Ectodermal cell (in vitro differentiated cells): ENCODE results near the gene ZFAND3.

Source experiments
- H3K27ac ChIP-seq: 2 replicates; pipeline ENCODE4 v1.7.0; 2013; ENCODE audit warnings: mild to moderate bottlenecking, low read depth, low read length; ENCODE audit not compliant: insufficient read depth, poor library complexity, severe bottlenecking
- H3K27me3 ChIP-seq: 2 replicates; pipeline ENCODE4 v1.7.0; 2013; ENCODE audit warnings: mild to moderate bottlenecking, low read length; ENCODE audit not compliant: insufficient read depth, control insufficient read depth, poor library complexity, severe bottlenecking
- H3K36me3 ChIP-seq: one replicate; pipeline ENCODE4 v1.7.0; 2013; ENCODE audit warnings: low read length; ENCODE audit not compliant: control insufficient read depth, insufficient read depth
- H3K4me1 ChIP-seq: one replicate; pipeline ENCODE4 v1.7.0; 2013; ENCODE audit warnings: low read length; ENCODE audit not compliant: control insufficient read depth, insufficient read depth
- H3K4me3 ChIP-seq: 2 replicates; pipeline ENCODE4 v1.7.0; 2013; ENCODE audit warnings: low read depth, low read length, control low read depth; ENCODE audit not compliant: insufficient read depth
- H3K9me3 ChIP-seq: 2 replicates; pipeline ENCODE4 v1.7.0; 2013; ENCODE audit warnings: mild to moderate bottlenecking, low read length, moderate library complexity; ENCODE audit not compliant: control insufficient read depth
- WGBS, 2 experiments: methylation state at CpG; one replicate each; pipeline ENCODE4 v1.1.7; 2013; ENCODE audit warnings: missing lambda C conversion rate in 2 of 2; 5-methylcytosine and 5-hydroxymethylcytosine counted together

Gene ZFAND3

DNA sequence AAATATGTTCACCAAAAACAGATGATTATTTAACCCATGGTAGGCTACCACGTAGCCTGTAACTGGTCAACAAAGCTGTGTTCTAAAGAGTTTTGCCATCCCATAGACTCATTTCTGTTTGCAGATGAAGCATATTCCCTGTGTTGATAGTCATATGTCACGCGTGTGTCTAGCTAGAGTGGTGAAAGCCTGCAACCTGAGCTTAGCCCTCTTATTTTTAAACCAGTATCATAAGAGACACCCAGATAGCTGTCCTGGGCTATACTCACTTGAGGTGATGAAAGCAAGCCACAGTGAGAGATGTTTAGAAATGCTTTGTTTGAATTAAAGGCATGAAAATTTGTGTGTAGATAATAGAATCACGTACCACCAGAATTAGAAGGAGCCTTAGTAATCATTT lies 307.8 kb downstream of the ZFAND3 start:
- no peaks in the 10 kb centered on the region for H3K9me3 ChIP-seq
- H3K27me3 ChIP-seq = no peaks in the 10 kb centered on the region
- 97% methylated on average over 3 to 4 of the region's 4 CpGs for WGBS, 2 experiments
- no peaks in the 10 kb centered on the region for H3K4me1 ChIP-seq
- H3K4me3 ChIP-seq = no peak overlapping the region
- peaks cover 4% of the 10 kb centered on the region for H3K36me3 ChIP-seq
- H3K27ac ChIP-seq = no peak overlapping the region

GRCh38 chr6:38131527-38131965 lies 312.0 kb downstream of the ZFAND3 start:
- Histone ChIP-seq H3K4me1 (no peaks in the 10 kb centered on the region), H3K27ac (no peak overlapping the region), H3K36me3 (peaks cover under 1% of the 10 kb centered on the region), H3K27me3 (no peaks in the 10 kb centered on the region), H3K9me3 (no peaks in the 10 kb centered on the region), H3K4me3 (no peak overlapping the region)

- whole genome bisulfite sequencing, 2 experiments = 94 to 96% methylated on average over 5 to 7 of the region's 7 CpGs
- H3K36me3 ChIP-seq = no peaks in the 10 kb centered on the region
- H3K9me3 ChIP-seq = no peaks in the 10 kb centered on the region
- peaks cover 12% of the 10 kb centered on the region for H3K4me1 ChIP-seq
- no peak overlapping the region for H3K27ac ChIP-seq
- no peaks in the 10 kb centered on the region for H3K27me3 ChIP-seq
- no peak overlapping the region for H3K4me3 ChIP-seq
Measured at GRCh38 chr6:38133932-38134703, 314.6 kb downstream of the ZFAND3 start.

DNA sequence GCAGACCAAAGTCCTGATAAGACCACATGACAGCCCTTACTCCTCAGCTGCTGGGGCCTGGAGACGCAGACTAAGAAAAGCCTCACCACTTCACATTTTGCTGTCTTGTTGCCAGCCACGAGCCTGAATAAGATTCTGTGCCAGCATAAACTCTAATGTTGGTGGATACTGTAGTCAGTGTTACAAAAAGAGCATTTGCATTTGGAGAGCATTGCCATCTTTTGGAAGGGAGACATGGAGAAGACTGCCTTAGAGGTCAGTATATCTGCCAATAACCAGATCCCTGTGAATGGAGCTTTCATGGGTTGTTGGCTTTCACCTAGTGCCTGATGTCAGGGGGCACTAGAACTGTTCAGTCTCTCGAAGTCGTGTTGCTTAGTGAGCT lies 315.2 kb downstream of the ZFAND3 start:
- H3K36me3 ChIP-seq = no peaks in the 10 kb centered on the region
- no peak overlapping the region for H3K27ac ChIP-seq
- 90 to 91% methylated on average over 4 of the region's 4 CpGs for WGBS, 2 experiments
- H3K9me3 ChIP-seq = no peaks in the 10 kb centered on the region
- H3K4me3 ChIP-seq = no peak overlapping the region
- H3K27me3 ChIP-seq = no peaks in the 10 kb centered on the region
- peaks cover 12% of the 10 kb centered on the region for H3K4me1 ChIP-seq

DNA sequence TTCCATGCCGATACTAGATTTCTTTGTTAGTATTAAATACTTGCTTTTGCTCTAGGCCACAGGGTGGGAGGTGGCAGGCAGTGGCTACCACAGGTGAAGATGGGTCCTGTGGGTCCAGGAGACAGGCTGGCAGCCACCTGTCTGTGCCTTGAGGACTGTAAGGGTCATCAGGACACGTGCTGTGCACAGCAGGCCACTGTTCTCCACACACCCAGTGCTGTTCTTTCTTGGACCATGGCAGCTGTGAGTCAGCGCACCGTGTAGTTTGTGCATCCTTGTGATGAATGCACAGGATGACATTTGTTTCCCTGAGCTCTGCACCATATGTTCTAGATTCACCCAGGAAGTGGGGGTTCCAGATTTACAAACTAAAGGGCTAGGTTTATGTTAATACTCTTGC lies 317.0 kb downstream of the ZFAND3 start:
- peak overlapping the region; percentile 26 for H3K27ac ChIP-seq
- 92 to 94% methylated on average over 4 of the region's 4 CpGs for WGBS, 2 experiments
- H3K9me3 ChIP-seq = no peaks in the 10 kb centered on the region
- H3K4me3 ChIP-seq = no peak overlapping the region
- H3K36me3 ChIP-seq = no peaks in the 10 kb centered on the region
- no peaks in the 10 kb centered on the region for H3K27me3 ChIP-seq
- peaks cover 25% of the 10 kb centered on the region for H3K4me1 ChIP-seq

DNA sequence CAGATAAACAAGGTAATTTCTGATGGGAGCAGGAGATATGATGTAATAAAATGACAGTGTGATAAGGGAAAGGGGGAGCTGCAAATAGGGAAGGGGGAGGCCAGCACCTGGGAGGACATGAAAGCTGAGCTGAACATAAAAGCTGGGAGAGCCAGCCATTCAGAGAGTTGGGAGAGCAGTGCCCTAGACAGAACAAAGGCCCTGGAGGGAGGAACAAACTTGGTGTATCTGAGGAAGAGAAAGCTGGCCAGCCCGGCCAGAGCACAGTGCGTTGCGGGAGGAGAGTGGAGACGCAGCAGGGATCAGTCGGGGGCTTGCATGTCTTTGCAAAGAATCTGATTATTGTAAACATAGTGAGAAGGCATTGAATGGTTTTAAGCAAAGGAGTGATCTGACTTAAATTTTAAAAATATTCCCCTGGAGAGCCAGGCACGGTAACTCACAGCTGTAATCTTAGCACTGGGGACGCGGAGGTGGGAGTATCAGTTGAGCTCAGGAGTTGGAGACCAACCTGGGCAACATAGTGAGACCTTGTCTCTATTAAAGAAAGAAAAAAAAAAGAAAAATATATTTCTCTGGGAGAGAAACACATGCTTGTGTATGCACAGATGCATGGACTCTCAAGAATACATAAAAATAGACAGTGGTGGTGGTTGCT lies 318.2 kb downstream of the ZFAND3 start:
- H3K4me3 ChIP-seq = no peak overlapping the region
- peaks cover 35% of the 10 kb centered on the region for H3K4me1 ChIP-seq
- H3K9me3 ChIP-seq = no peaks in the 10 kb centered on the region
- H3K36me3 ChIP-seq = no peaks in the 10 kb centered on the region
- H3K27ac ChIP-seq = peak overlapping the region; percentile 74
- no peaks in the 10 kb centered on the region for H3K27me3 ChIP-seq
- WGBS, 2 experiments = 18% methylated on average over 8 of the region's 8 CpGs

DNA sequence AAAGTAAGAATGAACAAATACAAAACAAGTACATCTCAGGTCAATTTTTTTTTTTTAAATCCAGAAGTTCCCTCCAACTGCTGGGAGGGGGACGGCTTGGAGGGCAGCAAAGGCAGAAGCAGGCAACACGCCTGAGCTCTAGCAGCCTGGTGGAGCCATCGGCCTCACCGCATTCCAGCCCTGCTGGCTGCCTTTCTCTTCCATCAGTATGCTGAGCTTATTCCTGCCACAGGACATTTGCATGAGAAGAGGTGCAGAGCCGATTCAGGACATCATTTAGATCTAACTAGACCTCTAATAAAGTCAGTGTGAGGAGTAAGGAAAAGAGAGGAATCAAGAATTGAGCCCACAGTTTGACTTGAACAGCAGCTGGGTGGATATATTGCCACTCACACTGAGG lies 318.8 kb downstream of the ZFAND3 start:
- H3K36me3 ChIP-seq = no peaks in the 10 kb centered on the region
- no peaks in the 10 kb centered on the region for H3K27me3 ChIP-seq
- WGBS, 2 experiments = 15 to 22% methylated on average over 5 of the region's 5 CpGs
- no peak overlapping the region for H3K27ac ChIP-seq
- peaks cover 41% of the 10 kb centered on the region for H3K4me1 ChIP-seq
- no peaks in the 10 kb centered on the region for H3K9me3 ChIP-seq
- no peak overlapping the region for H3K4me3 ChIP-seq

GRCh38 chr6:38141085-38141484 lies 321.6 kb downstream of the ZFAND3 start:
- Histone ChIP-seq H3K4me1 (peaks cover 46% of the 10 kb centered on the region), H3K9me3 (no peaks in the 10 kb centered on the region), H3K4me3 (no peak overlapping the region), H3K27ac (no peak overlapping the region), H3K27me3 (no peaks in the 10 kb centered on the region), H3K36me3 (no peaks in the 10 kb centered on the region)
- 86 to 92% methylated on average over 4 of the region's 4 CpGs for WGBS, 2 experiments

GRCh38 chr6:38141716-38142115 lies 322.2 kb downstream of the ZFAND3 start:
- Histone ChIP-seq H3K4me3 (no peak overlapping the region), H3K27me3 (no peaks in the 10 kb centered on the region), H3K9me3 (no peaks in the 10 kb centered on the region), H3K27ac (no peak overlapping the region), H3K36me3 (no peaks in the 10 kb centered on the region), H3K4me1 (peaks cover 51% of the 10 kb centered on the region)
- 92 to 94% methylated on average over 6 of the region's 6 CpGs for WGBS, 2 experiments

GRCh38 chr6:38142178-38142902 lies 322.8 kb downstream of the ZFAND3 start:
- Histone ChIP-seq H3K9me3 (no peaks in the 10 kb centered on the region), H3K4me3 (no peak overlapping the region), H3K36me3 (no peaks in the 10 kb centered on the region), H3K4me1 (peaks cover 45% of the 10 kb centered on the region), H3K27ac (no peak overlapping the region), H3K27me3 (no peaks in the 10 kb centered on the region)
- WGBS, 2 experiments = 71 to 82% methylated on average over 7 of the region's 7 CpGs
